ENCODE data around the gene CCR6.

GRCh38 chr6:167120583-167120903, 2.4 kb upstream of the CCR6 start:
- TF ChIP-seq CTCF (IDR thresholded peaks at IDR 0.05) (no peak), POLR2A (IDR thresholded peaks at IDR 0.05) (no peak), POLR2AphosphoS5 (IDR thresholded peaks at IDR 0.05) (no peak), EP300 (IDR thresholded peaks at IDR 0.05) (no peak)
